Smooth muscle cell (in vitro differentiated cells): ENCODE measurements around the gene ZSWIM3. TPM values are rescaled to one million over a fixed set of nuclear protein-coding genes. Genes with fewer than 3 reads are reported as not detected.

ENCODE experiments used
- DNase-seq: peaks from one replicate; lab custom pipeline; 2025; ENCODE audit not compliant: unreplicated experiment; lab: John Stamatoyannopoulos, UW
- H2AFZ ChIP-seq: fragments of 200-600 bp; sonication (generic); 2 replicates; pipeline ENCODE4 v1.6.0; 2016; ENCODE audit warnings: antibody characterized with exemption, low read depth, mild to moderate bottlenecking
- H3F3A ChIP-seq: fragments of 200-600 bp; sonication (generic); 2 replicates; pipeline ENCODE4 v1.6.0; 2017; ENCODE audit warnings: antibody characterized with exemption, low read depth
- H3K27ac ChIP-seq: fragments of 200-600 bp; sonication (generic); 2 replicates; pipeline ENCODE4 v1.5.1; 2016; ENCODE audit warnings: low read depth, mild to moderate bottlenecking
- H3K27me3 ChIP-seq: fragments of 200-600 bp; sonication (generic); 2 replicates; pipeline ENCODE4 v1.6.1; 2016; ENCODE audit warnings: low read depth, mild to moderate bottlenecking
- H3K36me3 ChIP-seq: fragments of 200-600 bp; sonication (generic); 2 replicates; pipeline ENCODE4 v1.5.1; 2016; ENCODE audit warnings: low read depth
- H3K4me1 ChIP-seq: fragments of 200-600 bp; sonication (generic); 2 replicates; pipeline ENCODE4 v1.5.1; 2016; ENCODE audit warnings: low read depth
- H3K4me2 ChIP-seq: fragments of 200-600 bp; sonication (generic); 2 replicates; pipeline ENCODE4 v1.6.0; 2016; ENCODE audit warnings: mild to moderate bottlenecking
- H3K4me3 ChIP-seq: fragments of 200-600 bp; sonication (generic); 2 replicates; pipeline ENCODE4 v1.5.1; 2016; ENCODE audit warnings: mild to moderate bottlenecking
- H3K79me2 ChIP-seq: fragments of 200-600 bp; sonication (generic); 2 replicates; pipeline ENCODE4 v1.6.0; 2016; ENCODE audit warnings: low read depth, mild to moderate bottlenecking
- H3K9ac ChIP-seq: fragments of 200-600 bp; sonication (generic); 2 replicates; pipeline ENCODE4 v1.6.0; 2016; ENCODE audit warnings: low read depth
- H3K9me3 ChIP-seq: fragments of 200-600 bp; sonication (generic); replicated peaks from 2 replicates; pipeline ENCODE4 v1.5.1; 2016; ENCODE audit warnings: low read depth
- H4K20me1 ChIP-seq: fragments of 200-600 bp; sonication (generic); 2 replicates; pipeline ENCODE4 v1.6.0; 2016; ENCODE audit warnings: low read depth
- WGBS: methylation state at CpG from one replicate; pipeline ENCODE4 v1.1.7; 2016; ENCODE audit warnings: low lambda C conversion rate; 5-methylcytosine and 5-hydroxymethylcytosine counted together
- polyA plus RNA-seq: library from polyadenylated mRNA; unstranded; fragments of >200 nt; fragmentation: Nextera tagmentation; extraction: Ambion mirVana; gene quantifications from 2 replicates; pipeline ENCODE4 v1.2.1, GENCODE V29; 2016
- total RNA-seq: library from RNA; depleted of rRNA; stranded (reverse); fragments of >200 nt; gene quantifications from 2 replicates; pipeline ENCODE4 v1.2.3, GENCODE V29; 2014
- TF ChIP-seq, protein P1 (sequence below): fragments of 200-600 bp; sonication (generic); IDR thresholded peaks from 2 replicates; pipeline ENCODE4 v1.5.1; 2017; ENCODE audit warnings: borderline replicate concordance, mild to moderate bottlenecking, antibody characterized with exemption; ENCODE audit not compliant: insufficient read depth, poor library complexity, severe bottlenecking

ZSWIM3 gene
- total and polyA plus RNA-seq, 2 experiments from 2014 or later, result 1.4 to 4.9 TPM

DNA sequence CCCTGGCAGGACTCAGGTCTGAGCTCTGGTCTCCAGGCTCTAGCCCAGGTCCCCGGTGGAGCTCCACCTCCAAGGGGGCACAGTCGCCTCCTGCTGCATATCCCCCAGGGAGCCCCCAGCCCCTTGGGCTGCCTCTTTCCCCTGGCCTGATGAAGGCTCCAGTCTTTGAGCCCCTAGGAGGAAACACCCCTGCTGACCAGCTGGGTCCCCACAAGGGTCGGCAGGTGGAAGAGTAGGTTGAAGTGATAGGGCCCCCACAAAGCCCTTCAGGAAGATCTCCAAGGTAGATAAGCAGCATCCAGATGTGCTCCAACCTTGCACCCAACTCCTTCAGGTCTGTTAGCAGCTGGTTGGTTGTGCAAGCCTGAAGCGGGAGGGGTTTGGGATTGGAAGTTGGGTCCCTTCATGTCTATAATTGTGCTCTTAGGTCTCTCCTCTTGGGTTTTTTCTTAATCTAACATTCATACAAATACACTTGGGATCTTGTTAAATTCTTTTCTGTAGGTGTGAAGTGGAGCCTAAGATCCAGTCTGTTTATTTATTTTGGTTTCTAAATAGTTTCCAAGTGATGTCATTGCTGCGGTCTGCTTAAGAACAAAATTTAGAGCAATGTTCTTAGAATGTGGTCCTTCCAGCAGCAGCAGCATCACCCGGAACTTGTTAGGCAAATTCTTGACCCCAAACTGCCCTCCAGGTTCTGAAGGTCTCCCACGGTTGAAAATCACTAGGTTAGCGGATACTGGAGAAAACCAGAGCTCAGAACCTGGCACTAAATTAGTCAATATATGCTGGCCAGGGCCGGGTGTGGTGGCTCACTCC is 39.8 kb upstream of the ZSWIM3 start:
- TF ChIP-seq, protein P1, sequence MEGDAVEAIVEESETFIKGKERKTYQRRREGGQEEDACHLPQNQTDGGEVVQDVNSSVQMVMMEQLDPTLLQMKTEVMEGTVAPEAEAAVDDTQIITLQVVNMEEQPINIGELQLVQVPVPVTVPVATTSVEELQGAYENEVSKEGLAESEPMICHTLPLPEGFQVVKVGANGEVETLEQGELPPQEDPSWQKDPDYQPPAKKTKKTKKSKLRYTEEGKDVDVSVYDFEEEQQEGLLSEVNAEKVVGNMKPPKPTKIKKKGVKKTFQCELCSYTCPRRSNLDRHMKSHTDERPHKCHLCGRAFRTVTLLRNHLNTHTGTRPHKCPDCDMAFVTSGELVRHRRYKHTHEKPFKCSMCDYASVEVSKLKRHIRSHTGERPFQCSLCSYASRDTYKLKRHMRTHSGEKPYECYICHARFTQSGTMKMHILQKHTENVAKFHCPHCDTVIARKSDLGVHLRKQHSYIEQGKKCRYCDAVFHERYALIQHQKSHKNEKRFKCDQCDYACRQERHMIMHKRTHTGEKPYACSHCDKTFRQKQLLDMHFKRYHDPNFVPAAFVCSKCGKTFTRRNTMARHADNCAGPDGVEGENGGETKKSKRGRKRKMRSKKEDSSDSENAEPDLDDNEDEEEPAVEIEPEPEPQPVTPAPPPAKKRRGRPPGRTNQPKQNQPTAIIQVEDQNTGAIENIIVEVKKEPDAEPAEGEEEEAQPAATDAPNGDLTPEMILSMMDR, result no peak
- H3K27ac ChIP-seq, result peak overlapping the region; percentile 62
- no peak overlapping the region for H2AFZ ChIP-seq
- peaks cover 21% of the 10 kb centered on the region for H3F3A ChIP-seq
- 54% methylated on average over 9 of the region's 9 CpGs for WGBS
- no peaks in the 10 kb centered on the region for H3K9me3 ChIP-seq
- H3K9ac ChIP-seq, result peak overlapping the region; percentile 60
- peak overlapping the region; percentile 47 for H3K4me2 ChIP-seq
- peaks cover 23% of the 10 kb centered on the region for H3K79me2 ChIP-seq
- H3K4me1 ChIP-seq, result no peaks in the 10 kb centered on the region
- no peaks in the 10 kb centered on the region for H4K20me1 ChIP-seq
- H3K4me3 ChIP-seq, result no peak overlapping the region
- no peaks in the 10 kb centered on the region for H3K36me3 ChIP-seq
- no peak for DNase-seq
- no peaks in the 10 kb centered on the region for H3K27me3 ChIP-seq

DNA sequence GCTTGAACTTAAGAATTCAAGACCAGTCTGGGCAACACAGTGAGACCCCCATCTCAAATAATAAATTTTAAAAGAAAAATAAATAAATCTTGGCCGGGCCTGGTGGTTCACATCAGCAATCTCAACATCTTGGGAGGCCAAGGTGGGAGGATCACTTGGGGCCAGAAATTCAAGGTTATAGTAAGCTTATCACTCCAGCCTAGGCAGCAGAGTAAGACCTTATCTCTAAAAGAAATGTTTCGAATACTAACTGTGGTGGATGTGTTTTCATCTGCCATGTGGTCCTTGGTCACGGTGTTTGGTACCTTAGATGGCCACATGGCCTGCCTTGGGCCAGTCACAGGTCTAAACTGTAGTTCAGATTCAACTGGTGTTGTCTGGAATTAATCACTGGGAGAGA is 39.2 kb upstream of the ZSWIM3 start:
- peaks cover 21% of the 10 kb centered on the region for H3F3A ChIP-seq
- H3K4me2 ChIP-seq, result peak overlapping the region; percentile 47
- no peak overlapping the region for H2AFZ ChIP-seq
- H3K9me3 ChIP-seq, result no peaks in the 10 kb centered on the region
- H3K4me3 ChIP-seq, result no peak overlapping the region
- no peaks in the 10 kb centered on the region for H4K20me1 ChIP-seq
- peak overlapping the region; percentile 62 for H3K27ac ChIP-seq
- H3K79me2 ChIP-seq, result peaks cover 17% of the 10 kb centered on the region
- no peak overlapping the region for H3K9ac ChIP-seq
- H3K27me3 ChIP-seq, result peaks cover 4% of the 10 kb centered on the region
- 77% methylated on average over 3 of the region's 3 CpGs for WGBS
- no peak for DNase-seq
- no peaks in the 10 kb centered on the region for H3K4me1 ChIP-seq
- TF ChIP-seq, protein P1, result no peak
- no peaks in the 10 kb centered on the region for H3K36me3 ChIP-seq

DNA sequence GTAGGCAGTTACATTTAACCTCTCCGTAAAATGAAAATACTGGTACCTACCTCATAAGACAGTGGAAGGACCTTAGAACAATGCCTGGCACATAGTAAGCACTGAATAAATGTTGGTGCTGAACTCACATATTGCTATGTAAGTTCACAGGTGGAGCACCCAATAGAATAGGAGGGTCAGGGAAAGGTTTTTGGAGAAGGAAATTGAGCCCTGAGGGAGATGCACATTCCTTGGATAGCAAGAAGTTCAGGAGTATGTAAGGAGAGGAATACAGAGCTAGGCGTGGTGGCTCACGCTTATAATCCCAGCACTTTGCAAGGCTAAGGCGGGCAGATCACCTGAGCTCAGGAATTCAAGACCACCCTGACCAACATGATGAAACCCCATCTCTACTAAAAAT is 37.9 kb upstream of the ZSWIM3 start:
- no peaks in the 10 kb centered on the region for H3K36me3 ChIP-seq
- 75% methylated on average over 4 of the region's 4 CpGs for WGBS

More for the DNA sequence above, 37.9 kb upstream of the ZSWIM3 start:
- H3K27me3 ChIP-seq, result peaks cover 6% of the 10 kb centered on the region
- H3F3A ChIP-seq, result peaks cover 21% of the 10 kb centered on the region
- H3K27ac ChIP-seq, result no peak overlapping the region
- H3K79me2 ChIP-seq, result peaks cover 5% of the 10 kb centered on the region
- no peaks in the 10 kb centered on the region for H4K20me1 ChIP-seq
- H3K9me3 ChIP-seq, result no peaks in the 10 kb centered on the region
- no peaks in the 10 kb centered on the region for H3K4me1 ChIP-seq
- TF ChIP-seq, protein P1, result no peak
- no peak overlapping the region for H3K4me2 ChIP-seq
- DNase-seq, result no peak
- no peak overlapping the region for H2AFZ ChIP-seq
- H3K4me3 ChIP-seq, result no peak overlapping the region
- H3K9ac ChIP-seq, result no peak overlapping the region
